Loucy (cell line): Measurements from ENCODE around the gene SH2D6.

Source experiments
- CTCF ChIP-seq: fragments of 200-600 bp; sonication (generic); conservative IDR thresholded peaks from 2 replicates; pipeline ENCODE4 v1.5.1; 2014; ENCODE audit warnings: mild to moderate bottlenecking, antibody characterized with exemption, low read length
- EZH2phosphoT487 ChIP-seq: fragments of 200-600 bp; IDR thresholded peaks from 2 replicates; pipeline ENCODE4 v1.6.1; 2018; ENCODE audit warnings: antibody characterized with exemption, mild to moderate bottlenecking, moderate library complexity, borderline replicate concordance

- TF ChIP-seq CTCF (no peak), EZH2phosphoT487 (no peak)
Measured at GRCh38 chr2:85378257-85378656, 40.3 kb upstream of the SH2D6 start.
